ENCODE measurements around the gene COPB1.
A peak's percentile ranks its signal among the peaks of the same experiment; 100 is the strongest.
"Not testable (repeated sequence)": the region's sequence is repeated elsewhere in the genome, so short reads cannot be mapped to it uniquely, and the experiment has no call there.

The COPB1 gene

GRCh38 chr11:14541192-14541947 lies 41.8 kb upstream of the COPB1 start:
- no peak for TF ChIP-seq CTCF (IDR thresholded peaks at IDR 0.05; ENCODE audit: low read depth, low read length, missing control alignments)
- no peak overlapping the region for H3K4me3 ChIP-seq (replicated peaks; ENCODE audit: low read depth, low read length)
- DNase-seq (ENCODE audit: extremely low read depth, low read depth), result no peak

GRCh38 chr11:14539982-14540421 lies 40.4 kb upstream of the COPB1 start:
- no peak for TF ChIP-seq CTCF (IDR thresholded peaks at IDR 0.05; ENCODE audit: low read depth, low read length, missing control alignments)
- DNase-seq (ENCODE audit: extremely low read depth, low read depth), result no peak
- H3K4me3 ChIP-seq (replicated peaks; ENCODE audit: low read depth, low read length), result no peak overlapping the region

GRCh38 chr11:14538926-14539554 lies 39.4 kb upstream of the COPB1 start:
- no peak for DNase-seq (ENCODE audit: extremely low read depth, low read depth)
- TF ChIP-seq CTCF (IDR thresholded peaks at IDR 0.05; ENCODE audit: low read depth, low read length, missing control alignments), result no peak
- H3K4me3 ChIP-seq (replicated peaks; ENCODE audit: low read depth, low read length), result no peak overlapping the region

- no peak for TF ChIP-seq CTCF (IDR thresholded peaks at IDR 0.05; ENCODE audit: low read depth, low read length, missing control alignments)
- no peak for DNase-seq (ENCODE audit: extremely low read depth, low read depth)
- no peak overlapping the region for H3K4me3 ChIP-seq (replicated peaks; ENCODE audit: low read depth, low read length)
Measured at GRCh38 chr11:14538271-14538925, 38.8 kb upstream of the COPB1 start.

GRCh38 chr11:14537134-14537599 lies 37.6 kb upstream of the COPB1 start:
- no peak for DNase-seq (ENCODE audit: extremely low read depth, low read depth)
- H3K4me3 ChIP-seq (replicated peaks; ENCODE audit: low read depth, low read length), result no peak overlapping the region
- peak; percentile 73 for TF ChIP-seq CTCF (IDR thresholded peaks at IDR 0.05; ENCODE audit: low read depth, low read length, missing control alignments)

GRCh38 chr11:14535166-14535565 lies 35.6 kb upstream of the COPB1 start:
- not testable (repeated sequence) for H3K4me3 ChIP-seq (replicated peaks; ENCODE audit: low read depth, low read length); DNase-seq (ENCODE audit: extremely low read depth, low read depth)

GRCh38 chr11:14529951-14530350 lies 30.3 kb upstream of the COPB1 start:
- DNase-seq (ENCODE audit: extremely low read depth, low read depth), result no peak
- TF ChIP-seq CTCF (IDR thresholded peaks at IDR 0.05; ENCODE audit: low read depth, low read length, missing control alignments), result no peak

More at GRCh38 chr11:14529951-14530350, 30.3 kb upstream of the COPB1 start:
- no peak overlapping the region for H3K4me3 ChIP-seq (replicated peaks; ENCODE audit: low read depth, low read length)

Measured in HFF-Myc (cell line).